HepG2 (cell line): Measurements from ENCODE around the gene VAMP5. TPM values are rescaled to one million over a fixed set of nuclear protein-coding genes. Genes with fewer than 3 reads are reported as not detected.

ENCODE experiments used
- AGO2 ChIP-seq: fragments of 200-400 bp; formaldehyde crosslinking; optimal IDR thresholded peaks from 2 replicates; pipeline ENCODE3; 2017; ENCODE audit warnings: mild to moderate bottlenecking, low read depth, low read length, moderate library complexity
- ATF7 ChIP-seq, 2 experiments: fragments of 450-650 bp in 1 of 2; sonication (generic) in 1 of 2; formaldehyde crosslinking in 1 of 2; IDR thresholded peaks; 2 replicates each; pipeline versions ENCODE4 v1.4.0 to v1.6.1; 2016 to 2020; ENCODE audit warnings: antibody characterized with exemption in 1 of 2, mild to moderate bottlenecking in 1 of 2, missing genetic modification reagents in 1 of 2
- CBX1 ChIP-seq: IDR thresholded peaks from one replicate; pipeline ENCODE4 v1.6.1; 2016; ENCODE audit warnings: antibody characterized with exemption, low read depth
- CC2D1A ChIP-seq: sonication (generic); formaldehyde crosslinking; IDR thresholded peaks from 2 replicates; pipeline ENCODE4 v1.8.1; 2023; ENCODE audit warnings: mild to moderate bottlenecking, missing genetic modification reagents
- CHCHD3 ChIP-seq: sonication (generic); formaldehyde crosslinking; IDR thresholded peaks from 2 replicates; pipeline ENCODE4 v1.8.0; 2022; ENCODE audit warnings: mild to moderate bottlenecking, missing genetic modification reagents, moderate library complexity
- DNMT1 ChIP-seq: sonication (generic); formaldehyde crosslinking; IDR thresholded peaks from 2 replicates; pipeline ENCODE4 v1.5.1; 2020; ENCODE audit warnings: mild to moderate bottlenecking, missing genetic modification reagents
- FOXC1 ChIP-seq: sonication (generic); formaldehyde crosslinking; IDR thresholded peaks from 2 replicates; pipeline ENCODE4 v1.8.0; 2022; ENCODE audit warnings: mild to moderate bottlenecking, missing genetic modification reagents, borderline replicate concordance
- HIVEP1 ChIP-seq: sonication (generic); formaldehyde crosslinking; IDR thresholded peaks from 2 replicates; pipeline ENCODE4 v1.4.0; 2020; ENCODE audit warnings: mild to moderate bottlenecking, missing genetic modification reagents
- MIER2 ChIP-seq: IDR thresholded peaks from 2 replicates; pipeline ENCODE4 v1.6.1; 2016; ENCODE audit warnings: missing biosample characterization, missing genetic modification reagents
- NFKBIZ ChIP-seq: IDR thresholded peaks from 2 replicates; pipeline ENCODE4 v1.6.1; 2018; ENCODE audit warnings: missing genetic modification reagents, missing compliant biosample characterization
- NONO ChIP-seq, 2 experiments: fragments of 450-650 bp in 1 of 2; sonication (generic) in 1 of 2; formaldehyde crosslinking in 1 of 2; IDR thresholded peaks in 1 of 2; conservative IDR thresholded peaks in 1 of 2; 2 replicates each; pipeline versions ENCODE4 v1.6.1 to v1.8.0; 2017 to 2022; ENCODE audit warnings: mild to moderate bottlenecking in 1 of 2, missing genetic modification reagents in 1 of 2, moderate library complexity in 1 of 2
- NR1H2 ChIP-seq: sonication (generic); formaldehyde crosslinking; IDR thresholded peaks from 2 replicates; pipeline ENCODE4 v1.8.1; 2022; ENCODE audit warnings: low read depth, missing genetic modification reagents, borderline replicate concordance
- RCOR2 ChIP-seq: IDR thresholded peaks from 2 replicates; pipeline ENCODE4 v1.6.1; 2016; ENCODE audit warnings: missing biosample characterization, missing genetic modification reagents
- SP4 ChIP-seq: sonication (generic); formaldehyde crosslinking; IDR thresholded peaks from 2 replicates; pipeline ENCODE4 v1.8.1; 2023; ENCODE audit warnings: mild to moderate bottlenecking, missing genetic modification reagents
- TBL1XR1 ChIP-seq: fragments of 150-350 bp; IDR thresholded peaks from 2 replicates; pipeline ENCODE4 v1.6.1; 2014; ENCODE audit warnings: borderline replicate concordance, low read length; ENCODE audit not compliant: partially characterized antibody
- YEATS4 ChIP-seq: sonication (generic); formaldehyde crosslinking; IDR thresholded peaks from 2 replicates; pipeline ENCODE4 v1.4.0; 2020; ENCODE audit warnings: missing genetic modification reagents, borderline replicate concordance
- ZNF350 ChIP-seq: sonication (generic); formaldehyde crosslinking; IDR thresholded peaks from 2 replicates; pipeline ENCODE4 v1.4.0; 2020; ENCODE audit warnings: mild to moderate bottlenecking, low read depth, missing genetic modification reagents, borderline replicate concordance
- polyA plus RNA-seq, 8 experiments: library from polyadenylated mRNA; depleted of rRNA in 3 of 8; stranded (reverse) in 7 of 8; unstranded in 1 of 8; fragments of >200 nt; fragmentation: Illumina TruSeq in 4 of 8; extraction: Trizol in 4 of 8; gene quantifications; 2 replicates each; pipeline versions ENCODE4 v1.2.1 to v1.2.3, GENCODE V29; 2011 to 2016; ENCODE audit warnings: low read depth in 4 of 8, missing spikeins in 1 of 8, mixed read lengths in 1 of 8; ENCODE audit not compliant: insufficient read depth in 1 of 8
- total RNA-seq, 5 experiments: library from RNA; depleted of rRNA; stranded (reverse); fragments of >200 nt; fragmentation: Illumina TruSeq; extraction: Trizol; gene quantifications; 2 replicates each; pipeline ENCODE4 v1.2.3, GENCODE V29; 2016; ENCODE audit warnings: low read depth in 1 of 5
- TF ChIP-seq, protein P1 (sequence below): sonication (generic); formaldehyde crosslinking; IDR thresholded peaks from 2 replicates; pipeline ENCODE4 v1.4.0; 2020; ENCODE audit warnings: missing genetic modification reagents, borderline replicate concordance
- TF ChIP-seq, protein P2 (sequence below), 2 experiments: sonication (generic) in 1 of 2; formaldehyde crosslinking in 1 of 2; IDR thresholded peaks; 2 replicates each; pipeline versions ENCODE4 v1.4.0 to v1.6.1; 2016 to 2020; ENCODE audit warnings: borderline replicate concordance in 1 of 2, low read depth in 1 of 2, mild to moderate bottlenecking in 1 of 2, missing genetic modification reagents in 1 of 2
- TF ChIP-seq, protein P3 (sequence below): sonication (generic); formaldehyde crosslinking; IDR thresholded peaks from 2 replicates; pipeline ENCODE4 v1.4.0; 2020; ENCODE audit warnings: missing genetic modification reagents

VAMP5 gene
- total and polyA plus RNA-seq, 2 of the 13 experiments (the other 11 are each of a cell fraction or from before 2014, with no cell fraction given), result 7.2 to 56.7 TPM

DNA sequence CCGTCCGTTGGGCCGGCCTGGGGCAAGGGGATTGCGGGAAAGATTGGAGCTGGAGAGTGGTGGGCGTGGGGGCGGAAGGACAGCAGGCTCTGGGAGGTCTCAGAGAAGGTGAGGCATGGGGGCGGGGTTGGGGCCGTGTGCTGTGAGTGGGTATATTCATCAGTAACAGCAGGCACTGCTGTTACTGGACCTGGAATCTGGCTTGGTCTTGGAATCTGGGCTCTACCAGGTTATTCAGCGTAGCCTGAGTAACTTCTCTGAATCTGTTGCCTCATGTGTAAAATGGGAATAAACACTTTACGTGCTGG lies 11.7 kb downstream of the VAMP5 start (continued):
- TF ChIP-seq, protein P1, sequence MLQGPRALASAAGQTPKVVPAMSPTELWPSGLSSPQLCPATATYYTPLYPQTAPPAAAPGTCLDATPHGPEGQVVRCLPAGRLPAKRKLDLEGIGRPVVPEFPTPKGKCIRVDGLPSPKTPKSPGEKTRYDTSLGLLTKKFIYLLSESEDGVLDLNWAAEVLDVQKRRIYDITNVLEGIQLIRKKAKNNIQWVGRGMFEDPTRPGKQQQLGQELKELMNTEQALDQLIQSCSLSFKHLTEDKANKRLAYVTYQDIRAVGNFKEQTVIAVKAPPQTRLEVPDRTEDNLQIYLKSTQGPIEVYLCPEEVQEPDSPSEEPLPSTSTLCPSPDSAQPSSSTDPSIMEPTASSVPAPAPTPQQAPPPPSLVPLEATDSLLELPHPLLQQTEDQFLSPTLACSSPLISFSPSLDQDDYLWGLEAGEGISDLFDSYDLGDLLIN (CRISPR knock-in tag), result no peak
- TF ChIP-seq CBX1 (peak; percentile 20), RCOR2 (CRISPR knock-in tag) (no peak), SP4 (CRISPR knock-in tag) (no peak), CC2D1A (CRISPR knock-in tag) (0 out of 2 replicates have a peak, but pooled peaks have one; percentile 17), TBL1XR1 (no peak), NR1H2 (no peak), MIER2 (CRISPR knock-in tag) (no peak), NONO (IDR thresholded peaks at IDR 0.05) (no peak), NONO (CRISPR knock-in tag; conservative IDR thresholded peaks at IDR 0.05) (peak; percentile 9; the same call in 1 of the 2 replicates), HIVEP1 (CRISPR knock-in tag) (no peak), ATF7 (IDR thresholded peaks at IDR 0.05) (no peak), ATF7 (CRISPR knock-in tag; IDR thresholded peaks at IDR 0.05) (peak; percentile 10; the same call in 1 of the 2 replicates), CHCHD3 (CRISPR knock-in tag) (0 out of 2 replicates have a peak, but pooled peaks have one; percentile 59), NFKBIZ (CRISPR knock-in tag) (no peak), YEATS4 (CRISPR knock-in tag) (no peak), AGO2 (peak; percentile 80), FOXC1 (CRISPR knock-in tag) (0 out of 2 replicates have a peak, but pooled peaks have one; percentile 2), ZNF350 (no peak), DNMT1 (0 out of 2 replicates have a peak, but pooled peaks have one; percentile 76)
- TF ChIP-seq, protein P2, sequence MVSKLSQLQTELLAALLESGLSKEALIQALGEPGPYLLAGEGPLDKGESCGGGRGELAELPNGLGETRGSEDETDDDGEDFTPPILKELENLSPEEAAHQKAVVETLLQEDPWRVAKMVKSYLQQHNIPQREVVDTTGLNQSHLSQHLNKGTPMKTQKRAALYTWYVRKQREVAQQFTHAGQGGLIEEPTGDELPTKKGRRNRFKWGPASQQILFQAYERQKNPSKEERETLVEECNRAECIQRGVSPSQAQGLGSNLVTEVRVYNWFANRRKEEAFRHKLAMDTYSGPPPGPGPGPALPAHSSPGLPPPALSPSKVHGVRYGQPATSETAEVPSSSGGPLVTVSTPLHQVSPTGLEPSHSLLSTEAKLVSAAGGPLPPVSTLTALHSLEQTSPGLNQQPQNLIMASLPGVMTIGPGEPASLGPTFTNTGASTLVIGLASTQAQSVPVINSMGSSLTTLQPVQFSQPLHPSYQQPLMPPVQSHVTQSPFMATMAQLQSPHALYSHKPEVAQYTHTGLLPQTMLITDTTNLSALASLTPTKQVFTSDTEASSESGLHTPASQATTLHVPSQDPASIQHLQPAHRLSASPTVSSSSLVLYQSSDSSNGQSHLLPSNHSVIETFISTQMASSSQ (IDR thresholded peaks at IDR 0.05; ENCODE audit: low read depth), result no peak
- TF ChIP-seq, protein P2 (CRISPR knock-in tag; IDR thresholded peaks at IDR 0.05; ENCODE audit: borderline replicate concordance), result no peak
- TF ChIP-seq, protein P3, sequence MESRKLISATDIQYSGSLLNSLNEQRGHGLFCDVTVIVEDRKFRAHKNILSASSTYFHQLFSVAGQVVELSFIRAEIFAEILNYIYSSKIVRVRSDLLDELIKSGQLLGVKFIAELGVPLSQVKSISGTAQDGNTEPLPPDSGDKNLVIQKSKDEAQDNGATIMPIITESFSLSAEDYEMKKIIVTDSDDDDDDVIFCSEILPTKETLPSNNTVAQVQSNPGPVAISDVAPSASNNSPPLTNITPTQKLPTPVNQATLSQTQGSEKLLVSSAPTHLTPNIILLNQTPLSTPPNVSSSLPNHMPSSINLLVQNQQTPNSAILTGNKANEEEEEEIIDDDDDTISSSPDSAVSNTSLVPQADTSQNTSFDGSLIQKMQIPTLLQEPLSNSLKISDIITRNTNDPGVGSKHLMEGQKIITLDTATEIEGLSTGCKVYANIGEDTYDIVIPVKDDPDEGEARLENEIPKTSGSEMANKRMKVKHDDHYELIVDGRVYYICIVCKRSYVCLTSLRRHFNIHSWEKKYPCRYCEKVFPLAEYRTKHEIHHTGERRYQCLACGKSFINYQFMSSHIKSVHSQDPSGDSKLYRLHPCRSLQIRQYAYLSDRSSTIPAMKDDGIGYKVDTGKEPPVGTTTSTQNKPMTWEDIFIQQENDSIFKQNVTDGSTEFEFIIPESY (CRISPR knock-in tag), result no peak
